Neural cell (in vitro differentiated cells): ENCODE data around the gene F2R.

Experiments
- EP300 ChIP-seq: fragments of 450-650 bp; conservative IDR thresholded peaks from 2 replicates; pipeline ENCODE4 v1.6.1; 2014; ENCODE audit warnings: antibody characterized with exemption, mild to moderate bottlenecking, moderate library complexity; ENCODE audit not compliant: poor library complexity, severe bottlenecking
- EZH2 ChIP-seq: fragments of 200-600, 300-800 bp; shearing (Covaris generic), sonication (generic); IDR thresholded peaks from 2 replicates; pipeline ENCODE4 v1.6.1; 2014; ENCODE audit warnings: antibody characterized with exemption, low read length, borderline replicate concordance, mild to moderate bottlenecking; ENCODE audit not compliant: insufficient read depth, poor library complexity, severe bottlenecking
- POLR2AphosphoS5 ChIP-seq: IDR thresholded peaks from 2 replicates; pipeline ENCODE4 v1.6.1; 2012
- RAD21 ChIP-seq: fragments of 450-650 bp; conservative IDR thresholded peaks from 2 replicates; pipeline ENCODE4 v1.6.1; 2014; ENCODE audit warnings: antibody characterized with exemption, mild to moderate bottlenecking, moderate library complexity
- TAF1 ChIP-seq: IDR thresholded peaks from 2 replicates; pipeline ENCODE4 v1.6.1; 2012; ENCODE audit warnings: low read depth
- TF ChIP-seq, protein P1 (sequence below): fragments of 450-650 bp; IDR thresholded peaks from 2 replicates; pipeline ENCODE4 v1.5.1; 2014; ENCODE audit warnings: antibody characterized with exemption, mild to moderate bottlenecking, moderate library complexity; ENCODE audit not compliant: poor library complexity, severe bottlenecking
- TF ChIP-seq, protein P2 (sequence below): IDR thresholded peaks from 2 replicates; pipeline ENCODE4 v1.6.1; 2012; ENCODE audit warnings: borderline replicate concordance

DNA sequence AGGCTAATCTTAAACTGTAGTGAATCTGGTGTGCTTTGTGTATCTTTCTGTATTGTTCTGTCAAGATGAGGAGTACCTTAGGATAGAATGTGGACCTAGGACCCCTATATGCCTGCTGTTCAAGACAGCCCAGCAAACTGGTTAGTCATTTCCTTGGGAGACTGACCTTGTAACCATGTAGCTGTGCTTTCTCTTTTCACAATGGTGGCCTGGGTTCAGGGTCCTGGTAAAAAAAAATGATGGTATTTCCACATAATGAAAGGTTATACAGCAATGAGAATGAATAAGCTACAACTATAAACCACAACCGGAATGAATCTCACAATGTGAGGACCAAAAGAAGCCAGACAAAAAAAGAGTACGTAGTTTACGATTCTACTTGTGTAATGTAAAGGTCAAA, 66.5 kb downstream of the F2R start:
- TF ChIP-seq, protein P1, sequence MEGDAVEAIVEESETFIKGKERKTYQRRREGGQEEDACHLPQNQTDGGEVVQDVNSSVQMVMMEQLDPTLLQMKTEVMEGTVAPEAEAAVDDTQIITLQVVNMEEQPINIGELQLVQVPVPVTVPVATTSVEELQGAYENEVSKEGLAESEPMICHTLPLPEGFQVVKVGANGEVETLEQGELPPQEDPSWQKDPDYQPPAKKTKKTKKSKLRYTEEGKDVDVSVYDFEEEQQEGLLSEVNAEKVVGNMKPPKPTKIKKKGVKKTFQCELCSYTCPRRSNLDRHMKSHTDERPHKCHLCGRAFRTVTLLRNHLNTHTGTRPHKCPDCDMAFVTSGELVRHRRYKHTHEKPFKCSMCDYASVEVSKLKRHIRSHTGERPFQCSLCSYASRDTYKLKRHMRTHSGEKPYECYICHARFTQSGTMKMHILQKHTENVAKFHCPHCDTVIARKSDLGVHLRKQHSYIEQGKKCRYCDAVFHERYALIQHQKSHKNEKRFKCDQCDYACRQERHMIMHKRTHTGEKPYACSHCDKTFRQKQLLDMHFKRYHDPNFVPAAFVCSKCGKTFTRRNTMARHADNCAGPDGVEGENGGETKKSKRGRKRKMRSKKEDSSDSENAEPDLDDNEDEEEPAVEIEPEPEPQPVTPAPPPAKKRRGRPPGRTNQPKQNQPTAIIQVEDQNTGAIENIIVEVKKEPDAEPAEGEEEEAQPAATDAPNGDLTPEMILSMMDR = no peak
- TF ChIP-seq EZH2 (no peak), RAD21 (no peak), POLR2AphosphoS5 (no peak), TAF1 (no peak), EP300 (no peak)
- TF ChIP-seq, protein P2, sequence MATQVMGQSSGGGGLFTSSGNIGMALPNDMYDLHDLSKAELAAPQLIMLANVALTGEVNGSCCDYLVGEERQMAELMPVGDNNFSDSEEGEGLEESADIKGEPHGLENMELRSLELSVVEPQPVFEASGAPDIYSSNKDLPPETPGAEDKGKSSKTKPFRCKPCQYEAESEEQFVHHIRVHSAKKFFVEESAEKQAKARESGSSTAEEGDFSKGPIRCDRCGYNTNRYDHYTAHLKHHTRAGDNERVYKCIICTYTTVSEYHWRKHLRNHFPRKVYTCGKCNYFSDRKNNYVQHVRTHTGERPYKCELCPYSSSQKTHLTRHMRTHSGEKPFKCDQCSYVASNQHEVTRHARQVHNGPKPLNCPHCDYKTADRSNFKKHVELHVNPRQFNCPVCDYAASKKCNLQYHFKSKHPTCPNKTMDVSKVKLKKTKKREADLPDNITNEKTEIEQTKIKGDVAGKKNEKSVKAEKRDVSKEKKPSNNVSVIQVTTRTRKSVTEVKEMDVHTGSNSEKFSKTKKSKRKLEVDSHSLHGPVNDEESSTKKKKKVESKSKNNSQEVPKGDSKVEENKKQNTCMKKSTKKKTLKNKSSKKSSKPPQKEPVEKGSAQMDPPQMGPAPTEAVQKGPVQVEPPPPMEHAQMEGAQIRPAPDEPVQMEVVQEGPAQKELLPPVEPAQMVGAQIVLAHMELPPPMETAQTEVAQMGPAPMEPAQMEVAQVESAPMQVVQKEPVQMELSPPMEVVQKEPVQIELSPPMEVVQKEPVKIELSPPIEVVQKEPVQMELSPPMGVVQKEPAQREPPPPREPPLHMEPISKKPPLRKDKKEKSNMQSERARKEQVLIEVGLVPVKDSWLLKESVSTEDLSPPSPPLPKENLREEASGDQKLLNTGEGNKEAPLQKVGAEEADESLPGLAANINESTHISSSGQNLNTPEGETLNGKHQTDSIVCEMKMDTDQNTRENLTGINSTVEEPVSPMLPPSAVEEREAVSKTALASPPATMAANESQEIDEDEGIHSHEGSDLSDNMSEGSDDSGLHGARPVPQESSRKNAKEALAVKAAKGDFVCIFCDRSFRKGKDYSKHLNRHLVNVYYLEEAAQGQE = no peak
